ENCODE measurements around the gene CRNN.

CRNN gene

DNA sequence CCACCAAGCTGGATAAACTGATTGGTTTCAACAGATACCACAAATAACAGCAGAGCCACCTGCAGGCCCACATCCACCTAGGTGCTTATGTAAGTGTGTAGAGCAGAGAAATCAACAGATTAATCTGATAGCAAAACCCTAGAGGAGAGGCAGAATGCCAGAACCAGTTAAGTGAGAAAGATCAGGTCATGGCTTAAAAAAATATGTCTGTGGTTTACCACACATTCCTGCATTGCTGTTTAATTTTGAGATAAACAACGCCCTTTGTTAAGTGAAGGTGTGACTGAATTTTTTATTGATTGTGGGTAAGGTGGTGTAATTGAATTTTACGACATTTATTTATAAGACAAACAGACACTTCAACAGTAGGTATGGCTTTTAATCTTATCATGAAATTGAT is 21.2 kb downstream of the CRNN start:
- no peaks in the 10 kb centered on the region for H3K36me3 Mint-ChIP-seq
- H3K27me3 Mint-ChIP-seq = peaks cover 36% of the 10 kb centered on the region
- no peak overlapping the region for H3K27ac Mint-ChIP-seq
- H3K9me3 Mint-ChIP-seq = peaks cover 6% of the 10 kb centered on the region
- H3K4me1 Mint-ChIP-seq = no peaks in the 10 kb centered on the region
- H3K4me3 Mint-ChIP-seq = no peak overlapping the region

DNA sequence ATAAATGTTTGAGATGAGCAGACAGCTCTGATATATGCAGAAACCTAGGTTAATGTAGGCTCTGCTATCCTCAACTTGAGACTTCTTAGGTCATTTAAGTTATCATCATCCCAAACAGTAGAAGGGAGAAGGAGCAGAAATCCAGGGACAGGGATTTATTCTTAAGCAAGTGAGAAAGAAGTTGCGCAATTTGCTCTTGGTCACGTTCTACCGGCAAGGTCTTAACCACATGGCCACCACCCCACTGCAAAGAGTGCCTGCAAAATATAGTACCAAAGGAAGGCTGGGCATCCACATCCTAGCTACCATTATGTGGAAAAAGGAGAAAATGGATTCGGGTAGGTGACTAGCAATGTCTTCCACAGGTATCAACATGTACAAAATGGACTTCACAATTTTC is 25.2 kb downstream of the CRNN start:
- Mint-ChIP-seq H3K27ac (no peak overlapping the region), H3K36me3 (no peaks in the 10 kb centered on the region), H3K9me3 (peaks cover 6% of the 10 kb centered on the region), H3K4me1 (no peaks in the 10 kb centered on the region), H3K4me3 (no peak overlapping the region), H3K27me3 (peaks cover 33% of the 10 kb centered on the region)

- no peaks in the 10 kb centered on the region for H3K36me3 Mint-ChIP-seq
- H3K4me3 Mint-ChIP-seq = no peak overlapping the region
- peaks cover 30% of the 10 kb centered on the region for H3K27me3 Mint-ChIP-seq
- H3K9me3 Mint-ChIP-seq = peaks cover 6% of the 10 kb centered on the region
- no peak overlapping the region for H3K27ac Mint-ChIP-seq
- no peaks in the 10 kb centered on the region for H3K4me1 Mint-ChIP-seq
These were observed 27.1 kb downstream of the CRNN start for GRCh38 chr1:152386940-152387339.

- Mint-ChIP-seq H3K4me1 (no peaks in the 10 kb centered on the region), H3K9me3 (no peaks in the 10 kb centered on the region), H3K36me3 (no peaks in the 10 kb centered on the region), H3K27me3 (peaks cover 10% of the 10 kb centered on the region), H3K4me3 (no peak overlapping the region), H3K27ac (no peak overlapping the region)
These were observed 33.1 kb downstream of the CRNN start for GRCh38 chr1:152380932-152381331.

DNA sequence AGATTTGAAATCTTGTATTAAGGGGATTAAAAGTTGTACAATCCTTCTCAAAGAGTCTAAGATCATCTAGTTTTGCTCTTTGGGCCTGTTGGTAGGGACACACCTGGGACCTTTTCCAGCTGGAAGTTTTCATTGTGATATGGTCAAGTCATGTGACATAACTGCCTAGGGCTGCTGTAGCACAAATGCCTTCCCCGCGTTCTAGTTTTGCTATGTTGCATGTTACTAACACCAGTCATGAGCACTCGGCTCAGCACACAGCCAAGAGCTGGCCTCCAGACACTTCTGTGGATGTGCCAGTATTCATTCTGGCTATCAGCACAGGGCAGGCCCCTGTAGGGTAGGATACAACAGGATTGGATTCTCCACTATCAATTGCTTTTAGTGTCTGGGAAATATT is 39.6 kb downstream of the CRNN start:
- Mint-ChIP-seq H3K27me3 (peaks cover 7% of the 10 kb centered on the region), H3K4me3 (no peak overlapping the region), H3K4me1 (no peaks in the 10 kb centered on the region), H3K36me3 (no peaks in the 10 kb centered on the region), H3K9me3 (peaks cover 8% of the 10 kb centered on the region), H3K27ac (no peak overlapping the region)

GRCh38 chr1:152372672-152373071 is 41.4 kb downstream of the CRNN start:
- Mint-ChIP-seq H3K9me3 (peaks cover 16% of the 10 kb centered on the region), H3K27me3 (peaks cover 10% of the 10 kb centered on the region), H3K36me3 (no peaks in the 10 kb centered on the region), H3K4me1 (no peaks in the 10 kb centered on the region), H3K4me3 (no peak overlapping the region), H3K27ac (no peak overlapping the region)

DNA sequence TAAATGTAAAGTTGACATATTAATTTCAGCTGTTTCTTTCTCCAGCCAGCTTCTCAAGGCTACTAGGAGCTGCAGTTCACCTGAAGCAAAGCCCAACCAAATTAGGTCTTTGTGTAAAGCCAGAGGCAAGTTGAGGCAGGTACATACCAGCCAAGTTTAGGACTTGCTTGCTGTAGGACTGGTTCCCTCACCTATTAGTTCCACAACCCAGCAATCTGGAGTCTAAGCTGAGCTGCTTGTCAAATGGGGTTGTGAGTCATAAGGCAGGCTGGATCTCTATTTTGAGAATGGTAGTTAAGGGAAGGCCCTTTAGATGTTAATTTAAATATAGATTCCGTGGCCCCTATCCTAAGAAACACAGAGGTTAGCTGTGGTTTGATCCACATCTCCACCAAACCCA is 46.6 kb downstream of the CRNN start:
- H3K9me3 Mint-ChIP-seq = peaks cover 16% of the 10 kb centered on the region
- no peaks in the 10 kb centered on the region for H3K4me1 Mint-ChIP-seq
- H3K27me3 Mint-ChIP-seq = peaks cover 19% of the 10 kb centered on the region
- no peak overlapping the region for H3K4me3 Mint-ChIP-seq
- no peak overlapping the region for H3K27ac Mint-ChIP-seq
- no peaks in the 10 kb centered on the region for H3K36me3 Mint-ChIP-seq

- H3K36me3 Mint-ChIP-seq = no peaks in the 10 kb centered on the region
- no peaks in the 10 kb centered on the region for H3K4me1 Mint-ChIP-seq
- no peak within 1 kb of the TSS for H3K27ac Mint-ChIP-seq
- peaks cover 5% of the 10 kb centered on the region for H3K27me3 Mint-ChIP-seq
- no peak within 1 kb of the TSS for H3K4me3 Mint-ChIP-seq
- no peaks in the 10 kb centered on the region for H3K9me3 Mint-ChIP-seq
These were observed 54.2 kb downstream of the CRNN start, which contains the start of gene FLG2 for GRCh38 chr1:152359906-152360305. TSS of gene FLG2 (minus strand) at chr1:152360006. CDS start at chr1:152358884, 1,122 bp downstream.

Measured in activated naive CD4-positive, alpha-beta T cell treated with anti-CD3 and anti-CD28 coated beads, Interleukin-2, amount 50 U/mL, for 24 hours (primary cell).